Natural killer cell (primary cell): ENCODE results near the gene TACC2. TPM values are rescaled to one million over a fixed set of nuclear protein-coding genes. Genes with fewer than 3 reads are reported as not detected.

Experiments used
- ATAC-seq, 3 donors: fragments of 150-1000 bp in 2 of 3; fragments of 200-7000 bp in 1 of 3; cut with Tn5 transposase; 1 replicate in 1 of 3; 2 replicates in 2 of 3; pipeline ENCODE4 v1.10.0; 2021; ENCODE audit warnings: mild to moderate bottlenecking in 2 of 3, moderate library complexity in 2 of 3
- DNase-seq, 2 donors: peaks; one replicate each; pipeline versions ENCODE4 v3.0.0 to v3.0.0-alpha.2; 2013 to 2021; ENCODE audit warnings: mixed read lengths in 1 of 2
- H3K27ac ChIP-seq: one replicate; pipeline ENCODE4 v1.5.1; 2013; ENCODE audit warnings: mild to moderate bottlenecking, low read length
- H3K27me3 ChIP-seq: one replicate; pipeline ENCODE4 v1.6.1; 2013; ENCODE audit warnings: low read length; ENCODE audit not compliant: control insufficient read depth, insufficient read depth
- H3K36me3 ChIP-seq: one replicate; pipeline ENCODE4 v1.6.1; 2013; ENCODE audit warnings: low read length; ENCODE audit not compliant: control insufficient read depth, insufficient read depth
- H3K4me1 ChIP-seq: one replicate; pipeline ENCODE4 v1.6.1; 2013; ENCODE audit warnings: low read length; ENCODE audit not compliant: control insufficient read depth, insufficient read depth
- H3K4me3 ChIP-seq: one replicate; pipeline ENCODE4 v1.5.1; 2013; ENCODE audit warnings: low read length
- H3K9me3 ChIP-seq: one replicate; pipeline ENCODE4 v1.6.1; 2013; ENCODE audit warnings: low read length; ENCODE audit not compliant: control insufficient read depth, insufficient read depth
- H3K27ac Mint-ChIP-seq, 2 donors: one replicate each; pipeline ENCODE4 v1.8.0; 2022; ENCODE audit warnings: mild to moderate bottlenecking in 2 of 2, mixed read lengths in 2 of 2, moderate library complexity in 1 of 2
- H3K27me3 Mint-ChIP-seq, 2 donors: one replicate each; pipeline ENCODE4 v1.8.0; 2022; ENCODE audit warnings: low read depth in 2 of 2, mixed read lengths in 2 of 2
- H3K36me3 Mint-ChIP-seq: one replicate; pipeline ENCODE4 v1.8.0; 2022; ENCODE audit warnings: mixed read lengths
- H3K4me1 Mint-ChIP-seq, 2 donors: one replicate each; pipeline ENCODE4 v1.8.0; 2022; ENCODE audit warnings: mixed read lengths in 2 of 2
- H3K4me3 Mint-ChIP-seq: one replicate; pipeline ENCODE4 v1.8.0; 2022; ENCODE audit warnings: mild to moderate bottlenecking, moderate library complexity, mixed read lengths
- H3K9me3 Mint-ChIP-seq, 2 donors: one replicate each; pipeline ENCODE4 v1.8.0; 2022; ENCODE audit warnings: mixed read lengths in 2 of 2
- CTCF ChIP-seq: fragments of 200-600 bp; IDR thresholded peaks from one replicate; pipeline ENCODE4 v1.8.0; 2022; ENCODE audit warnings: antibody characterized with exemption
- WGBS: methylation state at CpG from one replicate; pipeline ENCODE4 v1.1.7; 2013; ENCODE audit warnings: missing lambda C conversion rate; ENCODE audit not compliant: insufficient coverage; 5-methylcytosine and 5-hydroxymethylcytosine counted together
- intact Hi-C: fragments of 100-400 bp; cut with micrococcal nuclease; formaldehyde crosslinking; loops from one replicate; pipeline ENCODE4 v1.14.2; 2022
- total RNA-seq, 4 donors: library from RNA; stranded (reverse); fragments of 120-200 nt in 1 of 4; gene quantifications; one replicate each; pipeline versions ENCODE4 v1.2.3 to v1.2.4, GENCODE V29; 2013 to 2022

The TACC2 gene
- total RNA-seq, 3 donors from 2014 or later (not counting 1 experiment from before 2014, with no cell fraction given), result not detected

- peaks cover 11% of the 10 kb centered on the region for H3K36me3 Mint-ChIP-seq
- DNase-seq (peak; percentile 35 to 61), ATAC-seq (peak; percentile 65 to 95 (median 76))
- peak; percentile 88 for TF ChIP-seq CTCF
- H3K9me3 ChIP-seq, result no peaks in the 10 kb centered on the region
- H3K27me3 Mint-ChIP-seq, result peaks cover 18 to 34% of the 10 kb centered on the region in 2 donors
- intact Hi-C loops, result no loop called here
- H3K4me1 Mint-ChIP-seq, result peaks cover 0 to 5% of the 10 kb centered on the region in 2 donors
- no peaks in the 10 kb centered on the region for H3K27me3 ChIP-seq
- H3K4me1 ChIP-seq, result no peaks in the 10 kb centered on the region
- H3K36me3 ChIP-seq, result no peaks in the 10 kb centered on the region
- no peak overlapping the region for H3K27ac ChIP-seq
- H3K4me3 Mint-ChIP-seq, result no peak overlapping the region
- H3K9me3 Mint-ChIP-seq, result peaks cover 0 to 4% of the 10 kb centered on the region in 2 donors
- 53% methylated on average over 14 of the region's 14 CpGs for WGBS
- H3K27ac Mint-ChIP-seq, result no peak overlapping the region
- H3K4me3 ChIP-seq, result no peak overlapping the region
Measured at GRCh38 chr10:122267849-122268737, 279.1 kb downstream of the TACC2 start.

DNA sequence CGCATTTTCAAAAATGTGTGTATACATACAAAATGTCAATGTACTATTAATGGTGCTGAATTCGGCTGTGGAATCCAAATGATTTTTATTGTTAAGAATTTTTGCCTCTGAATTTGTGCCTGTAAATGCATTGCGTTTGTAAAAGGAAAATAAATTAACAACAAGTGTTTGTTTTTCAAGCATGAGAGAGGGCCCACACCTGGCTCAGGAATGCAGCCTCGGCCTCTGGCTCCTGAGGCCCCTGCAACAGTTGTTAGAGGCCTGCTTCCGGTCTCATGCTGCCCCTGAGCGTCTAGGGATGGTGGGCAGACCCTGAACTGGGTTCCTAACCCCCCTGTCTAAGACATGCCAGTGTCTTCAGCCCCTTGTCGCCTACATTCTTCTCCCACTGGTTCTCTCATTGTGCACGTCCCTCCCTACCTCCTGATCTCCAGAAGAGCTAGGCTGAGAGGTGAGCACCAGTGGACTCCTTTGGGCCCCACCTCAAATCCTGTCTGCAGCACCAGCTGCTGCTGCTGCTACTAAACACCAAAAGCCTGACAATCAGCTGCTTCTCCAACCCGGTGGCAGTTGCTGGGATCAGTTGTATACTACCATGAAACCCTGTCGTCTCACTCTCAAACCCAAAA is 280.2 kb downstream of the TACC2 start:
- no peak overlapping the region for H3K27ac ChIP-seq
- no peak overlapping the region for H3K27ac Mint-ChIP-seq
- 84% methylated on average over 10 of the region's 10 CpGs for WGBS
- H3K4me1 ChIP-seq, result no peaks in the 10 kb centered on the region
- H3K4me3 ChIP-seq, result no peak overlapping the region
- DNase-seq, result no peak
- H3K4me3 Mint-ChIP-seq, result no peak overlapping the region
- no peaks in the 10 kb centered on the region for H3K27me3 ChIP-seq
- no peak for ATAC-seq
- no peaks in the 10 kb centered on the region for H3K9me3 Mint-ChIP-seq
- no peak for TF ChIP-seq CTCF
- no peaks in the 10 kb centered on the region for H3K9me3 ChIP-seq
- no peaks in the 10 kb centered on the region for H3K36me3 ChIP-seq
- intact Hi-C loops, result no loop called here
- peaks cover 0 to 5% of the 10 kb centered on the region in 2 donors for H3K4me1 Mint-ChIP-seq
- H3K27me3 Mint-ChIP-seq, result peaks cover 9 to 23% of the 10 kb centered on the region in 2 donors
- H3K36me3 Mint-ChIP-seq, result peaks cover under 1% of the 10 kb centered on the region

GRCh38 chr10:122271076-122271475 is 282.1 kb downstream of the TACC2 start, which contains the start of gene BTBD16:
TSS of gene BTBD16 (plus strand) at chr10:122271296. CDS start at chr10:122275082, 3,786 bp downstream.
- WGBS, result 32% methylated on average over 4 of the region's 5 CpGs
- intact Hi-C loops, result no loop called here
- Histone ChIP-seq H3K36me3 (no peaks in the 10 kb centered on the region), H3K27me3 (no peaks in the 10 kb centered on the region), H3K27ac (no peak within 1 kb of the TSS), H3K4me1 (no peaks in the 10 kb centered on the region), H3K4me3 (no peak within 1 kb of the TSS), H3K9me3 (no peaks in the 10 kb centered on the region)
- TF ChIP-seq CTCF, result no peak
- Mint-ChIP-seq H3K4me3 (no peak within 1 kb of the TSS), H3K27ac (no peak within 1 kb of the TSS), H3K4me1 (peaks cover 0 to 5% of the 10 kb centered on the region in 2 donors), H3K27me3 (peaks cover 6 to 7% of the 10 kb centered on the region in 2 donors), H3K36me3 (no peaks in the 10 kb centered on the region), H3K9me3 (no peaks in the 10 kb centered on the region)
- no peak for ATAC-seq
- no peak for DNase-seq
